Panc1 (cell line): ENCODE measurements around the gene MBOAT1. TPM values are rescaled to one million over a fixed set of nuclear protein-coding genes. Genes with fewer than 3 reads are reported as not detected.

Experiments used
- ATAC-seq: fragments of 200-7000 bp; cut with Tn5 transposase; 2 replicates; pipeline ENCODE4 v1.9.1; 2020; ENCODE audit warnings: mild to moderate bottlenecking, moderate library complexity
- BruUV-seq: library from RNA; stranded (reverse); fragments of 400-500 nt; replicated peaks from 2 replicates; lab custom pipeline; 2021; lab: Mats Ljungman, UMichigan
- CTCF ChIA-PET: fragments of 300-600 bp; sonication (Branson Sonifier 250); formaldehyde crosslinking; loops from one replicate; lab custom pipeline; 2022; ENCODE audit warnings: antibody characterized with exemption; lab: Charles Lee
- POLR2A ChIA-PET: fragments of 300-600 bp; sonication (Branson Sonifier 250); formaldehyde crosslinking; loops from one replicate; lab custom pipeline; 2022; ENCODE audit warnings: antibody characterized with exemption; lab: Charles Lee
- DNase-seq: peaks from one replicate; pipeline ENCODE4 v3.0.0-alpha.2; 2010; ENCODE audit warnings: low read depth, low spot score
- H3K27ac ChIP-seq: 2 replicates; pipeline ENCODE4 v1.5.1; 2011; ENCODE audit warnings: mild to moderate bottlenecking, low read length, inconsistent platforms
- H3K27me3 ChIP-seq: fragments of 200-500 bp; sonication (Bioruptor generic); 2 replicates; pipeline ENCODE4 v1.6.0; 2014; ENCODE audit warnings: low read length, inconsistent platforms; ENCODE audit not compliant: control insufficient read depth, insufficient read depth
- H3K36me3 ChIP-seq: fragments of 200-500 bp; sonication (Bioruptor generic); 2 replicates; pipeline ENCODE4 v1.5.1; 2014; ENCODE audit warnings: inconsistent platforms, mild to moderate bottlenecking, low read length, moderate library complexity; ENCODE audit not compliant: control insufficient read depth, insufficient read depth
- H3K4me1 ChIP-seq: 2 replicates; pipeline ENCODE4 v1.5.1; 2011; ENCODE audit warnings: inconsistent platforms, mild to moderate bottlenecking, low read length, moderate library complexity; ENCODE audit not compliant: control insufficient read depth, insufficient read depth
- H3K4me3 ChIP-seq, 2 experiments: 2 replicates each; pipeline ENCODE4 v1.5.1; 2011 to 2012; ENCODE audit warnings: low read depth in 2 of 2, low read length in 2 of 2, mild to moderate bottlenecking in 2 of 2, inconsistent platforms in 1 of 2, moderate library complexity in 1 of 2
- H3K9me3 ChIP-seq: fragments of 200-500 bp; sonication (Bioruptor generic); 2 replicates; pipeline ENCODE4 v1.5.1; 2014; ENCODE audit warnings: low read depth, mild to moderate bottlenecking, inconsistent platforms, low read length, moderate library complexity; ENCODE audit not compliant: control insufficient read depth, insufficient read depth
- CTCF ChIP-seq: fragments of 450-650 bp; IDR thresholded peaks from 2 replicates; pipeline ENCODE4 v1.5.1; 2017; ENCODE audit warnings: mild to moderate bottlenecking
- TCF7L2 ChIP-seq: IDR thresholded peaks from 2 replicates; pipeline ENCODE4 v1.6.1; 2011; ENCODE audit warnings: mild to moderate bottlenecking, low read depth, low read length, inconsistent platforms
- in situ Hi-C: cut with HindIII; loops from 2 replicates; pipeline ENCODE4 v1.10.0; 2016; ENCODE audit warnings: low sequenced_read_pairs, low pct_unique_long_range_greater_than_20kb
- intact Hi-C: fragments of 100-400 bp; cut with micrococcal nuclease; formaldehyde crosslinking; loops from one replicate; pipeline ENCODE4 v1.10.0; 2022; ENCODE audit not compliant: unreplicated experiment
- total RNA-seq: library from RNA; stranded (reverse); gene quantifications from one replicate; pipeline ENCODE4 v1.2.1, GENCODE V29; 2021; ENCODE audit not compliant: unreplicated experiment

The MBOAT1 gene
- total RNA-seq, 1 experiment from 2014 or later: 15.1 TPM

GRCh38 chr6:20055916-20056315, 156.4 kb downstream of the MBOAT1 start:
- no peak overlapping the region for H3K4me3 ChIP-seq
- POLR2A ChIA-PET: no interaction called here
- no peaks in the 10 kb centered on the region for H3K36me3 ChIP-seq
- no peaks in the 10 kb centered on the region for H3K4me1 ChIP-seq
- in situ Hi-C loops: no loop called here
- H3K27me3 ChIP-seq: no peaks in the 10 kb centered on the region
- no TSS peak for BruUV-seq
- intact Hi-C loops: loop anchor here (2.0 to 10.0 kb wide), 6 partner anchors 191 to 1461 kb away; no protein-coding TSS in a partner anchor
- CTCF ChIA-PET: interaction anchor here (0.6 to 0.8 kb wide), 4 partner anchors 16 to 1460 kb away, joined by 3 to 5 read pairs (median 4); no protein-coding TSS in a partner anchor
- no peak for TF ChIP-seq CTCF
- TF ChIP-seq TCF7L2: no peak
- ATAC-seq (no peak), DNase-seq (no peak)
- no peak overlapping the region for H3K27ac ChIP-seq
- H3K9me3 ChIP-seq: no peaks in the 10 kb centered on the region

Other genes with a start within 250 kb of the MBOAT1 start
- 31.0 TPM for gene E2F3, start 189.4 kb upstream of the MBOAT1 start, total RNA-seq